Thoracic aorta endothelial cell (primary cell): Measurements from ENCODE around the gene OSBPL3. TPM values are rescaled to one million over a fixed set of nuclear protein-coding genes. Genes with fewer than 3 reads are reported as not detected.

Experiments used
- total RNA-seq: library from RNA; depleted of rRNA; stranded (reverse); fragments of >200 nt; gene quantifications from 2 replicates; pipeline ENCODE4 v1.2.3, GENCODE V29; 2012

The OSBPL3 gene
- 62.4 and 65.4 TPM in 2 replicates for total RNA-seq

GRCh38 chr7:24979863-24980533, at the start of gene OSBPL3:
TSS of gene OSBPL3 (minus strand) at chr7:24980178. CDS start at chr7:24892472, 87,706 bp downstream.

GRCh38 chr7:24757353-24758275, 222.4 kb downstream of the OSBPL3 start, which contains the start of gene GSDME:
TSS of gene GSDME (minus strand) at chr7:24757464. CDS start at chr7:24749774, 7,690 bp downstream.

Other genes starting within 250 kb of the OSBPL3 start
- gene GSDME, start 222.7 kb downstream of the OSBPL3 start, total RNA-seq, result 20.2 and 24.9 TPM in 2 replicates
- gene CYCS, start 145.1 kb upstream of the OSBPL3 start, total RNA-seq, result 102 and 127 TPM in 2 replicates
- gene NPVF, start 248.3 kb upstream of the OSBPL3 start, total RNA-seq, result not detected in 2 replicates